Embryonic facial prominence (tissue), 1 donor: ENCODE data around the gene ANO6.
"Not testable (repeated sequence)": the region's sequence is repeated elsewhere in the genome, so short reads cannot be mapped to it uniquely, and the experiment has no call there.

Experiments
- DNase-seq: peaks from one replicate; pipeline ENCODE4 v3.0.0-alpha.2; 2016; ENCODE audit errors: extremely low spot score

ANO6 gene, protein sequence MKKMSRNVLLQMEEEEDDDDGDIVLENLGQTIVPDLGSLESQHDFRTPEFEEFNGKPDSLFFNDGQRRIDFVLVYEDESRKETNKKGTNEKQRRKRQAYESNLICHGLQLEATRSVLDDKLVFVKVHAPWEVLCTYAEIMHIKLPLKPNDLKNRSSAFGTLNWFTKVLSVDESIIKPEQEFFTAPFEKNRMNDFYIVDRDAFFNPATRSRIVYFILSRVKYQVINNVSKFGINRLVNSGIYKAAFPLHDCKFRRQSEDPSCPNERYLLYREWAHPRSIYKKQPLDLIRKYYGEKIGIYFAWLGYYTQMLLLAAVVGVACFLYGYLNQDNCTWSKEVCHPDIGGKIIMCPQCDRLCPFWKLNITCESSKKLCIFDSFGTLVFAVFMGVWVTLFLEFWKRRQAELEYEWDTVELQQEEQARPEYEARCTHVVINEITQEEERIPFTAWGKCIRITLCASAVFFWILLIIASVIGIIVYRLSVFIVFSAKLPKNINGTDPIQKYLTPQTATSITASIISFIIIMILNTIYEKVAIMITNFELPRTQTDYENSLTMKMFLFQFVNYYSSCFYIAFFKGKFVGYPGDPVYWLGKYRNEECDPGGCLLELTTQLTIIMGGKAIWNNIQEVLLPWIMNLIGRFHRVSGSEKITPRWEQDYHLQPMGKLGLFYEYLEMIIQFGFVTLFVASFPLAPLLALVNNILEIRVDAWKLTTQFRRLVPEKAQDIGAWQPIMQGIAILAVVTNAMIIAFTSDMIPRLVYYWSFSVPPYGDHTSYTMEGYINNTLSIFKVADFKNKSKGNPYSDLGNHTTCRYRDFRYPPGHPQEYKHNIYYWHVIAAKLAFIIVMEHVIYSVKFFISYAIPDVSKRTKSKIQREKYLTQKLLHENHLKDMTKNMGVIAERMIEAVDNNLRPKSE

DNA sequence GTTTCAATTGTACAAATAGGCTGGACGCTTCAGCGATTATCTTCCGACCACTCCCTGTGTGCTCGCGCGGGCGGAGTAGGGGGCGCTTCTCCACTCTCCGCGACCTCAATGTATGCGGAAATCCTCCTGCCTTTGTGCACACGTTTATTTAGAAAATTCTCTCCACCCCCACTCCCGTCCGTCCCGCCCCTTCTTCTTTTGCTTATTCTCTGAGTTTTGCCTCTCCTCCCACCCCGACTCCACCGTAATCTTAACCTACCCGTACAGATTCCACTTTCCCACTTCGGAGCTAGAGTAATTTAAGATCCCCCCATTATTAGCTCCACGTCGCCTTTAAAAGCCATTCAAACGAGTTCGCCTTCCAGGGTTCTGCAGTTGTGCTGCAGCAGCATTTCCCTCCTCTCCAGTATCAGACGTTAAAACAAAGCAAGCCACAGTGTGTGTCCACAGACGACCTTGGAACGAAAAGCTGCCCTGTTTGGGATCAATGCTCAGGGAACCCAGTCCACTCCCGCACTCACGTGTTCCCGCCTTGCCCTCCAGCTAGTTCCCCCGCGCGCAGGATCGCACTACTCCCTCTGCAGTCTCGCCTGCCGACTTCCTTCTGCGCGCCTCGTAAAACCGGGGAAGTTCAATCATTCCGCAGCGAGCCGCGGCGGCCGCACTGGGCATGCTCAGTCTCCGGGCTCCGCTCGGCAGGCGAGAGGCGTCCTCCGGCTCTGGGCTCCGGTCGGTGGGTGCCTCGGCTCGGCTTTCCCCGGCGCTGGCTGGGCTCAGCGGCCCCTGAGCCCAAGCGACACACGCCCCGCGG lies at the start of gene ANO6:
ANO6 (plus strand) TSS at position 677 of the 811 bp plus-strand sequence. CDS start 227 bp downstream, outside the sequence.
- peak; percentile 74 for DNase-seq

DNA sequence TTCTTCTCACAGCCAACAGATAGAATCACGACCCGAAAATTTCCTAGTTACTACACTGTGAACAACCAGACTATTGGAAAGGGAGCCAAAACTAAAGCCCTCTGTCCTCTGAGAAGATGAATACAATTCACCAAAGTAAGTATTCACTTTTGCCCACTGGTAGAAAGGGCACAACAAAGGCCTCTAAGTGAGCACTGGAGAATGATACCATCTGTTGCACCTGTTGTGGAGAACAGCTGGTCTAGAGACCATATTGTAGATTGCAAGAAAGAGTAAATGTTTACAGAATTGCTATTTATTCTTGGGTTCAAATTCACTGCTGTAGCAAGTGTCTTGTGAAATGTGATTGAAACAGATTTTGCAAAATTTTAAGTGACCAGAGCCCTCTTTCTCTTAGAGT lies 46.9 kb upstream of the ANO6 start:
- no peak for DNase-seq

DNA sequence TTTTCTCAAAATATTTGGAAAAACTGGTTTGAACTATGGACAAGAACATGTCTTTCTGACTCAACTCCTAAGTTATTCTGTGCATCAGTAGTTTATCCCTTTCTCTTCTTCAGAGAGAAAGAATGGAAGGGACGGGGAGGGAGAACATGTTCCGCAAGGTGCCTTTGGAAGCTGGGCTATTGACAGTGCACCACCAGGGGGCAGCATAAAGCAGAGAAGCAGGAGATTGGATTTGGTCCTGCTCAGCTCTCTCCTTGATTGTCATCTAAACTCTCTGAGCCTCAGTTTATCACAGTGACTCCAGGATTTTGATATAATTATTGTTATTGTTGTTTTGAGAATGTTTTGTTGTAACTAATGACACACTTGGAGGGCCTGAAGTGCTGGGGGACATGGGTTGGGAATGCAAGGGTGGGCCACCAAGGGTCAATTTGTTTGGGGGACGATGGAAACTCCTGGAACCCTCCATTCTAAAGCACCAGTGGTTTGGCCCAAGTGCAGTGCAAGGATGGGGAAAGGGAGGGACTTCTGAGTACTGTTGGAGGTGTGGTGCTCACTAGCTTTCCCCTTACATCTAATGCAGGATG lies 45.3 kb upstream of the ANO6 start:
- DNase-seq = no peak

DNA sequence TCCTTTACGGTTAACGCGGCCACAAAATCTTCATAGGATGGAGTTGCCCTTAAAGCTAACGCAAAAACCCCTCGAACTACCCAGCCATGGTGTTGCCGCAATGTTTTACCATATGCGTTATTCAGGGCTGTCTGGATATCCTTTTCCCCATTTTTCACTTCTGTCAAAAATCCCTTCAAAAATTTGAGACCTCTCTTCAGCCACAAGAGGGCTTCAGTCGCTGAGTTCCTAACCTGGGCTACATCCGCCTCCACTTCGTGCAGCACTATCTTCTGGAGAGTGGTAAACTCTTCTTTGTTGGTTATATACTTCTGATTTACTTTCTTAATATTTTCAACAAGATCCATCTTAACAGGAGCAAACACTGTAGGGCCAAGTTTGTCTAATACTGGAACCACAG lies 42.6 kb upstream of the ANO6 start:
- not testable (repeated sequence) for DNase-seq

DNA sequence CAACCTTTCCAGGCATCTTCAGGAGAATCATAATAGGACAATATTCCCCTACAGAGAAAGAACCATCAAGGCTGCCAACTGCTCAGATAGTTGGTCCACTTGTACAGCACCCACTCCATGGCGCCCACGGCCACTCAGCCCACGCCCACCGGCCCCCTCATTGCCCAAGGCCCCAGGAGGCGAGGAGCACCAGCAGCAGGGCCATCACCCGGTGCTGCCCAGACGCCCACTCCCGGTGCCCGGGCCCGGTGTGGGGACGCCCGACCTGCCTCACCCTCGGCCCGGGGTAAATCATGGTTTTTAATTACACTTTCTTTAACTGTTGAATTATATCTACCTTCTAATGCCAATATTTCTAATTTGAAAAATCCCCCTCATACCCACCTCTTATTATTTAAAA lies 41.3 kb upstream of the ANO6 start:
- no peak for DNase-seq

DNA sequence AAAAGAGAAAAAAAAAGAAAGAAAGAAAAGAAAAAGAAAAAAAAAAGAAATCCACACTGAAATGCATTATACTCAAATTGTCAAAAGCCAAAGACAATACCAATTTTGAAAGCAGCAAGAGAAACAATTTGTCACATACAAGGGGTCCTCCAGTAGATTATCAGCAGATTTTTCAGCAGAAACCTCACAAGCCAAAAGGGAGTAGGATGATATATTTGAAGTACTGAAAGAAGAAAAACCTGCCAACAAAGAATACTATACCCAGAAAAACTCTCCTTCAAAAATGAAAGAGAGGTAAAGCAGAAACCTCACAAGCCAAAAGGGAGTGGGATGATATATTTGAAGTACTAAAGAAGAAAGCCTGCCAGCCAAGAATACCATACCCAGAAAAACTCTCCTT lies 37.1 kb upstream of the ANO6 start:
- DNase-seq = no peak

DNA sequence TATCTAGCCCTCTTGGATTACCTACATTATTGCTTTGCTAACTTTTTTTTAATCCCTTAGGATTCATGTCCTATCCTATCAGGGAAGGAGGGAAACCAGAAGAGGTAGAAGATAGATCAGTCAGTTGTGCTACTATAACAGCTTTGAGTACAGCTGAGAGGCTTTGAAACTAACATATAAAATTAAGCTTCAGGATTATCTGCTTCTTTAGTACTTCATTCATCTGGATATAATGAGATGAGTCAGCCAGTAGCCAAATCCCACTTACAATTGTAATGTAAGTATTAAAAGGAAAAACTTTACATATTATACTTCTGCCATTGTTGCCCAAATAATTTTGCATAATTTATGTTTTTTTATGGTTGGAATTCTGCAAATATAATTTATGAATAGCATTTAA lies 33.4 kb upstream of the ANO6 start:
- no peak for DNase-seq

DNA sequence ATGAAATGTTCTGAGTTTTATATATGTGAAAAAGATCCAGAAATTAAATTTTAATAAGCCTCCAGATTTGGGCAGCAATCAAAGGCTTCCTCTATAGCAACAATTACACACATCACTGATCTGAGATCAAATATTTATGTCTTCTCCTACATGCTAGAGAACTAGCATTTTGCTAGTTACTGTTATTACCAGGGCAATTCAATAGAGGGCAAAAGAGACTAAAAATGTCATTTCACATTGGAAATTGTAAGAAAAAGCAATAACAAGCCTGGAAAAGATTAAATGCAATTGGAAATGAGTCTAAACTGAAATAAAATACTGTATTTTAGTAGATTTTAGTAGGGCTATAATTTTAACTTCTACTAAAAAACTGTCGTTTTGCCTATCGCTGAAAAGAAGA lies 32.6 kb upstream of the ANO6 start:
- peak; percentile 10 for DNase-seq

DNA sequence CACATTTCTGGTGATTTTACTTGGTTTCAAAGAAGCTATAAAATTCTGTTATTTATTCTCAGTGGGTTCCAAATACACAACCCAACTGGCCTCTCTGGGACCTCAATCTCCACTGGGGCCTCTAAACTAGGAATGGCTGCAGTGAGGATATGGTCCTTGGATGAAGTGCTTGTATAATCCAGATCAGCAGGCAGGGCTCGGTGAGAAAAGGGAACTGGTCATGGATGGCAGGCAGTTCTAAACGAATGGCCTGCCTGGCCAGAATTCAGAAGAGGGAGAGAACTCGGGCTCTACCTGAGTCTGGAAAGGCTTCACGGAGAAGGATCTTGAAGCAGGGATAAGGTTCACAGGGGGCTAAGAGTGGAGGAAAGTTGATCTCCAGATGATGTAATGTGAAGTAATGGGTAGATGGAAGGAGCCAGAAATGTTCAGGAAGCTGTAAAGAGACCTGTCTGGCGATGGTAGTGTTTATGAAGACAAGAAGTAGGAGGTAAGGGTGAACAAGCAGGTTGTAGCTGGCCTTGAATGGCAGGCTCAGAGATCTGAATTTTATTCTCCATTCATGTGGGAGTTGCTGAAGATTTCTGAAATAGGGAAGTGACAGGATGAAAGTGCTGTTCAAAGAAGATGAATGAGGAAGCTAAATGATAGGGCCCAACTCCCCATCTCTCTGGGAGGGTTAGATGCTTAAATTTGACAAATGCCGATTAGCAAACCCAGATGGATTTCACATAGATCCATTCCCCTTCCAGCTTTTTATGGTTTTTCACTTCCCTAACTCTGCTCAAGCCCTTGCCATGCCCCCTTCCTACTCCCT lies 31.5 kb upstream of the ANO6 start:
- no peak for DNase-seq

DNA sequence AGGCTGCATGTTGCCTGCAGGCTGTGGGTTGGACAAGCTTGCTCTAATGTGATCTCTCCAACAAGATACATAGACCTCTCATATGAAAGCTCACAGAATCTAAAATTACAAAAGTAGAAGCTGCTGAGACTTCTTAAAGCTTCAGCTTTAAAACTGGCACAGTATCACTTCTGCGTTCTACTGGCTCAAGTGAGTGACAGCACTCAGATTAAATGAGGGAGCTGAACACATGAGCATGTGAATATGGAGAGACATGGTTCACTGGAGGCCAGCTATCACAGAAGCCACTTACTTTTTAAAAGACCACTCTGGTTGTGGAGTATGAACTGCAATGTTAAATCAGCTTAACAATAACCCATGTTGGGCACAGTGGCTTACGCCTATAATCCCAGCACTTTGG lies 29.1 kb upstream of the ANO6 start:
- no peak for DNase-seq

DNA sequence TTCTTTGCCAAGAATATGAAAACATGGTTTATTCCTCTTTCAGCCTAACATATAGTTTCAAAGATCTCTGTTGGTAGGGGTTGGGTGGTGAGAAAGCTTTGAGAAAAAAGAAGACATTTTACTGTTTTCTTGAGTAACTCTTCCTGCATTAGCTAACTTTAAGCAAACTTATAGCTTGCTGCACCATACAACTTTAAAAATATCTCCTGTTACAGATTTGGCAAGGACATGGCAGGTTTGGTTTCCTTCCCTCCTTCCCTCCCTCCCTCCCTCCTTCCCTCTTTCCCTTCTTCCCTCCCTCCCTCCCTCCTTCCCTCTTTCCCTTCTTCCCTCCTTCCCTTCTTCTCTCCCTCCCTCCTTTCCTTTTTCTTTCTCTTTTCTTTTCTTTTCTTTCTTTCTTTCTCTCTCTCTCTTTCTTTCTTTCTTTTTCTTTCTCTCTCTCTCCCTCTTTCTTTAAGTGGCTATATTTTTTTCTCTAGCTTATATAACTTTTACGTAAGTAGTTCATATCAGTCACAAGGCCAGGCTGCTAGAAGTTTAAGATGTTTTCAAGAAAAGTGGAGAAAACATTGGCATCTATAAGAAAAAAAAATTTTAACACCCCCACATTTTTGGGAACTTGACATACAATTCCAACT lies 26.0 kb upstream of the ANO6 start:
- no peak for DNase-seq

DNA sequence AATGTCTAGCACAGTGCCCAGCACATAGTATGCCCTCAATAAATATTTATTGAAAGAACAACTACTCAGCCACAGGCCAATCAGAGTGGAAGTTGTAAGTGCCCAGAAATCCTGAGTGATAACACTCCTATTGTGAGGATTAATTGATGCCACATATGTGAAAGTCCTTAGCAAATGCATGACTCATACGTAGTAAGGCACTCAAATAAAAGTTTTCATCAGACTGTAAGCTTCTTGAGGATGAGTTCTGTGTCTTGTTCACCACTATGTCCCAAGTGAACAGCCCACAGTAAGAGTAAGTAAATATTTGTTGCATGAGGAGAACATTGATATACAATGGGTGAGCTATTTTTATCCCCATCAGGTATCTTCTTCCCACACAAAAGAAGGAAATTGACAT lies 24.7 kb upstream of the ANO6 start:
- no peak for DNase-seq

DNA sequence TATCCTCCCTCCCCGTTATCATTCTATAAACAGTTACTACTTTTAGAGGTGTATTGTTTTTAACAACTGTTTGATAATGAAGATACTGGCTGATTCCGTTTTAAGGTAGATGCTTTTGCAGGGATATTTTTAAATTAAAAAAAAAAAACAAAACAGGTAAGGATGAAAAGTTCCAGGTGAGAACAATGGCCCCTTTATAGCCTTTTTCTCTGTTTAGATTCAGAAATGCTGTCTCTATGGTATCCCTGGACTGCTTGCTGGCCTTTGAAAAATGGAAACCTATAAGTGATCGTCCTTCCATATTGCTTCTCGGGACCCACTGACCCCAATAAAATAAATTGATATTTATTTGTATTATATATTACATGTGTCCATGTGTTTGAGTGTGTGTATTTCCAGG lies 23.2 kb upstream of the ANO6 start:
- DNase-seq = no peak

DNA sequence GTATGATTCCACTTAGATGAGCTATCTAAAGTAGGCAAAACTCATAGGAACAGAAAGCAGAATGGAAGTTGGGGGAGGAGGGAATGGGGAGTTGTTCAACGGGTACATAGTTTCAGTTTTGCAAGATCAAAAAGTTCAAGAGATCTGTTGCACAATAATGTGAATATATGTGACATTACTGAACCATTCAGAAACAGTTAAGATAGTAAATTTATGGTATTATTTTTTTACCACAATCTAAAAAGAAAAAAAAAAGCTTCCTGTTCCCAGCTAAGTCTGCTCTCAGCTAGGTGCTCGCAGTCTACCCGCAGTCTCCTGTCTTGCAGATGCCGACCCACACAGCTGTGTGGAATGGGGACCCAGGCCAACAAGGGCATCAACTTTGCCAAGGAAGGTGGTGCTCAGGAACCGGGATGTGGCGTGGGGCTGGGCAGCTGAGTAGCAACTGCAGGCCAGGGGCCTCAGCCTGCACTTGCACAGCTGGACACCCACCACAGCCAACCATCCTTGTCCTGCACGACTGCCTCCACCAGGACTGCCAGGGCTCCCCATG lies 15.3 kb upstream of the ANO6 start:
- no peak for DNase-seq

DNA sequence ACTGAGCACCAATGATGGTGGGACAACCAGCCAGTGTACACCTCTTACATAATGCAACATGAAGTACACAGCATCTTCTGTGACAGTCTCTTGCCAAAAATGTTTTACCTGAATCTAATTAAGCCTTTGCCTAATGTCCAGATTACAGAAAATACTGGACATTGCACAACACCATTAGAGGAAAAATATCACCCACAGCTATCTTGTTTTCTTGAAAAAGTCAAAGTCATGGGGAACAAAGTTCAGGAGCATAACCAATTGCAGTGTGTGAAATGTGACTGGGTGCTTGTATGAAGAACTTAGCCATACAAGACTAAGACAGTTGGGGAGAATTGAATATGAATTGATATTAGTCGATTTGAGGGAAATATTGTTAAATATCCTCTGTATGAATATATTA lies 12.1 kb upstream of the ANO6 start:
- no peak for DNase-seq

DNA sequence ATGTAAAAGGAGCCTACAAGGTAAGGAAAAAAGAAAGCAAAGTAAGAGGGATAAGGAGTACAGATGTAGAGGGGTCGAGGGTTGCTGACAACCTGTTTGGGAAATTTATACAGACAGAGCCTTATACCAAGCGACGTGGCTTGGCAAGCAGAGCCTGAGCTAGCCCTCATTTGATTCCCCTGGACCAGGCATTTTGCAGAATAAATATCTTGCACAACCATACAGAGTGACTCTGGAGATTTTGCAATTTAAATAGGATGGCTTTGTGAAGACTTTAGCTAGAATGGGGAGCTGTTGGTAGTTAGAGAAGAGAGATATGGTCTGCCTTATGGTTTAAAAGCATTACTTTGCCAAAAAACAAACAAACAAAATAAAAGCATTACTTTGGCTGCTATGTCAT lies 11.1 kb upstream of the ANO6 start:
- no peak for DNase-seq

DNA sequence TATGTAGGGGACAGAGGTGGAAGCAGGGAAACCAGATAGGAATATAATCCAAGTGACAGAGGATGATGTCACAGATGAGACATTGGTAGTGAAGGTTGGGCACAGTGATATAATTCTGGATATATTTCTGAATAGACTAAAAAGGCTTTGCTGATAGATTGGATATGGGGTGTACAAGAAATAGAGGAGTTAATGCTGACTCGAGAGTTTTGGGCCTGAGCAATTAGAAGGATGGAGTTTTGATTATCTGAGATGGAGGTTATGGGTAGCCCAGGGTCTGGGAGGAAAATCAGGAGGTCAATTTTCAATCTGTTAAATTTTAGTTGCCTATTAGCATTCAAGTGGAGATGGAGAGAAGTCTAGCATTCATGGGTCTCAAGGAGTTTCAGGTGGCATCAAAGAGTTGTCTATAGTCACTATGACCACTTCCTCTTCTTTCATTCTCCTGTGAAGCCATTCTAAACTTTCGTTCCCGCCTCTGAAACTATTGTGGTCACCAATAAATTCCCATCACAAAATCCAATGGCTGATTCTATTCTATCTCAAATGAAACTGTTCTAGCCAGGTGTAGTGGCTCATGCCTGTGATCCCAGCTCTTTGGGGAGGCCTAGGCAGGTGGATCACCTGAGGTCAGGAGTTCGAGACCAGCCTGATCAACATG lies 10.6 kb upstream of the ANO6 start:
- DNase-seq = no peak

DNA sequence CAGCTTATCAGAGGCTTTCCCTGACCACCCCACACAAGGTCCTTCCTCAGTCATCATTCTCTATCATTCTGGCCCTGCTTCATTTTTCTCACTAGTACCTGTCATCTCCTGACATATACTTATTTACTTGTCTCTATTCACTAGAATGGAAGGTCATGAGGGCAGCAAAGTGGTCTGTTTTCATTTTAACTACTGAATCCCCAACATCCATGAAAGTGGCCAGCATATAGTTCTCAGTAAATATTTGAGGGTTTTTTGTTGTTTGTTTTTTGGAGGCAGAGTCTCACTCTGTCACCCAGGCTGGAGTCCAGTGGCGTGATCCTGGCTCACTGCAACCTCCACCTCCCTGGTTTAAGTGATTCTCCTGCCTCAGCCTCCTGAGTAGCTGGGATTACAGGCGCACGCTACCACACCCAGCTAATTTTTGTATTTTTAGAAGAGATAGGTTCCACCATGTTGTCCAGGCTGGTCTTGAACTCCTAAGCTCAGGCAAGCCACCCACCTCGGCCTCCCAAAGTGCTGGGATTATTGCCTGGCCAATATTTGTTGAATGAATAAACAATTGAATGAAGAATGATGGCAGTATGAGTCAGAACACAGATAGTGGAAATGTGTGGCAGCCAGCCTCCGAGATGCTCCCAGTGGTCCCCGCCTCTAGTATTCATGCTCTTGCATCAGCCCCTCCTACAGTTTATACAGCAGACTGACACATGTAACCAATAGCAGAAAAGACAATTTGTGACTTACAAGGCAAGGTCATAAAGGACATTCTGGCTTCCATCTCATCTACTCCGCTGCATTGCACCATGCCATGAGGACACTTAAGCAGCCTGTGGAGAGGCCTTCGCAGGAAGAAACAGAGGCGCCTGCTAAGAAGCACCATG lies 7.0 kb upstream of the ANO6 start:
- DNase-seq = no peak
